HG02852 (cell line): Measurements from ENCODE around the gene NBL1.

ENCODE experiments used
- ATAC-seq: cut with Tn5 transposase; IDR thresholded peaks from one replicate; pipeline ENCODE4 v1.9.1; 2021; ENCODE audit warnings: mild to moderate bottlenecking, moderate library complexity; ENCODE audit not compliant: unreplicated experiment

The NBL1 gene

GRCh38 chr1:19645411-19646251, 1.5 kb downstream of the NBL1 start:
- ATAC-seq, result no peak

- no peak for ATAC-seq
Measured at GRCh38 chr1:19646377-19647319, 2.5 kb downstream of the NBL1 start.

GRCh38 chr1:19647643-19648042, 3.5 kb downstream of the NBL1 start:
- no peak for ATAC-seq

- ATAC-seq, result no peak
Measured at GRCh38 chr1:19648239-19648638, 4.1 kb downstream of the NBL1 start.

- no peak for ATAC-seq
Measured at GRCh38 chr1:19648689-19649088, 4.6 kb downstream of the NBL1 start.

GRCh38 chr1:19650416-19651140, 6.5 kb downstream of the NBL1 start:
- ATAC-seq, result no peak

- ATAC-seq, result no peak
Measured at GRCh38 chr1:19651141-19651737, 7.1 kb downstream of the NBL1 start.

GRCh38 chr1:19654386-19654785, 10.3 kb downstream of the NBL1 start:
- ATAC-seq, result no peak

GRCh38 chr1:19654886-19655717, 11.0 kb downstream of the NBL1 start:
- no peak for ATAC-seq

- ATAC-seq, result no peak
Measured at GRCh38 chr1:19655718-19656080, 11.6 kb downstream of the NBL1 start.

GRCh38 chr1:19656134-19656779, 12.1 kb downstream of the NBL1 start:
- no peak for ATAC-seq

- ATAC-seq, result no peak
Measured at GRCh38 chr1:19656780-19657466, 12.8 kb downstream of the NBL1 start.

GRCh38 chr1:19657511-19657910, 13.4 kb downstream of the NBL1 start:
- ATAC-seq, result no peak

GRCh38 chr1:19658186-19658585, 14.1 kb downstream of the NBL1 start:
- no peak for ATAC-seq

GRCh38 chr1:19661721-19662228, 17.7 kb downstream of the NBL1 start:
- ATAC-seq, result no peak

- no peak for ATAC-seq
Measured at GRCh38 chr1:19662313-19662712, 18.2 kb downstream of the NBL1 start.

GRCh38 chr1:19664453-19665185, 20.5 kb downstream of the NBL1 start, which contains the start of gene HTR6:
HTR6 (plus strand) TSS chr1:19664875; CDS start chr1:19665754, 879 bp downstream.
- ATAC-seq, result no peak

GRCh38 chr1:19665186-19665495, 21.0 kb downstream of the NBL1 start:
- ATAC-seq, result no peak
